Liver (tissue), 9 donors: ENCODE measurements around the gene DOCK2. TPM values are rescaled to one million over a fixed set of nuclear protein-coding genes. Genes with fewer than 3 reads are reported as not detected.

Experiments used
- DNase-seq: peaks from one replicate; pipeline ENCODE4 v3.0.0-alpha.2; 2017; ENCODE audit warnings: low spot score
- H3K27ac ChIP-seq, 2 donors: one replicate each; pipeline ENCODE4 v1.7.0; 2013; ENCODE audit warnings: inconsistent platforms in 2 of 2, low read length in 2 of 2, control low read depth in 1 of 2, low read depth in 1 of 2, mild to moderate bottlenecking in 1 of 2
- H3K27me3 ChIP-seq, 4 donors: one replicate each; pipeline versions ENCODE4 v1.6.1 to v1.7.0; 2013; ENCODE audit warnings: low read length in 3 of 4, inconsistent platforms in 1 of 4, mild to moderate bottlenecking in 1 of 4, moderate library complexity in 1 of 4; ENCODE audit not compliant: control insufficient read depth in 4 of 4, insufficient read depth in 4 of 4
- H3K36me3 ChIP-seq, 4 donors: one replicate each; pipeline versions ENCODE4 v1.6.1 to v1.7.0; 2013; ENCODE audit warnings: low read length in 3 of 4, mild to moderate bottlenecking in 3 of 4, low read depth in 1 of 4, moderate library complexity in 1 of 4; ENCODE audit not compliant: control insufficient read depth in 4 of 4, insufficient read depth in 3 of 4
- H3K4me1 ChIP-seq, 4 donors: one replicate each; pipeline versions ENCODE4 v1.6.1 to v1.7.0; 2013; ENCODE audit warnings: low read length in 3 of 4, mild to moderate bottlenecking in 3 of 4, moderate library complexity in 1 of 4; ENCODE audit not compliant: control insufficient read depth in 4 of 4, insufficient read depth in 4 of 4
- H3K4me3 ChIP-seq, 3 donors: one replicate each; pipeline versions ENCODE4 v1.6.1 to v1.7.0; 2013; ENCODE audit warnings: low read length in 3 of 3, control low read depth in 1 of 3, low read depth in 1 of 3, mild to moderate bottlenecking in 1 of 3
- H3K9ac ChIP-seq, 2 donors: one replicate each; pipeline ENCODE4 v1.7.0; 2013; ENCODE audit warnings: low read length in 2 of 2, mild to moderate bottlenecking in 2 of 2, moderate library complexity in 2 of 2, control low read depth in 1 of 2, low read depth in 1 of 2
- H3K9me3 ChIP-seq, 4 donors: one replicate each; pipeline versions ENCODE4 v1.6.1 to v1.7.0; 2013; ENCODE audit warnings: low read length in 3 of 4; ENCODE audit not compliant: control insufficient read depth in 4 of 4
- ATF3 ChIP-seq: IDR thresholded peaks from 2 replicates; pipeline ENCODE4 v1.6.1; 2016; ENCODE audit warnings: antibody characterized with exemption
- CTCF ChIP-seq: fragments of 150-350 bp; IDR thresholded peaks from 2 replicates; pipeline ENCODE4 v1.5.1; 2017; ENCODE audit warnings: improper control_type of control experiment, low read depth, low read length; ENCODE audit not compliant: missing input control
- EGR1 ChIP-seq, 2 donors: IDR thresholded peaks; 2 replicates each; pipeline ENCODE4 v1.6.1; 2016 to 2018; ENCODE audit warnings: antibody characterized with exemption in 2 of 2, low read depth in 2 of 2
- FOXA2 ChIP-seq: IDR thresholded peaks from 2 replicates; pipeline ENCODE4 v1.6.1; 2016; ENCODE audit warnings: antibody characterized with exemption
- GABPA ChIP-seq, 2 donors: IDR thresholded peaks in 1 of 2; conservative IDR thresholded peaks in 1 of 2; 2 replicates each; pipeline ENCODE4 v1.6.1; 2016; ENCODE audit warnings: antibody characterized with exemption in 2 of 2, mild to moderate bottlenecking in 1 of 2, moderate library complexity in 1 of 2
- HNF4A ChIP-seq, 2 donors: conservative IDR thresholded peaks; 2 replicates each; pipeline ENCODE4 v1.6.1; 2016; ENCODE audit warnings: antibody characterized with exemption in 2 of 2, mild to moderate bottlenecking in 2 of 2
- HNF4G ChIP-seq: IDR thresholded peaks from 2 replicates; pipeline ENCODE4 v1.6.1; 2016; ENCODE audit warnings: antibody characterized with exemption
- JUND ChIP-seq, 2 donors: IDR thresholded peaks; 2 replicates each; pipeline ENCODE4 v1.6.1; 2016; ENCODE audit warnings: antibody characterized with exemption in 2 of 2
- MAX ChIP-seq: IDR thresholded peaks from 2 replicates; pipeline ENCODE4 v1.6.1; 2016; ENCODE audit warnings: antibody characterized with exemption
- NR2F2 ChIP-seq: IDR thresholded peaks from 2 replicates; pipeline ENCODE4 v1.6.1; 2016; ENCODE audit warnings: antibody characterized with exemption
- RAD21 ChIP-seq, 2 donors: IDR thresholded peaks; 2 replicates each; pipeline ENCODE4 v1.6.1; 2016; ENCODE audit warnings: antibody characterized with exemption in 2 of 2, mild to moderate bottlenecking in 2 of 2
- REST ChIP-seq: IDR thresholded peaks from 2 replicates; pipeline ENCODE4 v1.6.1; 2016; ENCODE audit warnings: antibody characterized with exemption, mild to moderate bottlenecking
- RXRA ChIP-seq, 2 donors: IDR thresholded peaks; 2 replicates each; pipeline ENCODE4 v1.6.1; 2017 to 2018; ENCODE audit warnings: antibody characterized with exemption in 2 of 2, mild to moderate bottlenecking in 1 of 2
- SP1 ChIP-seq: IDR thresholded peaks from 2 replicates; pipeline ENCODE4 v1.6.1; 2018; ENCODE audit warnings: antibody characterized with exemption, mild to moderate bottlenecking
- TAF1 ChIP-seq: conservative IDR thresholded peaks from 2 replicates; pipeline ENCODE4 v1.6.1; 2016; ENCODE audit warnings: antibody characterized with exemption, mild to moderate bottlenecking
- YY1 ChIP-seq: IDR thresholded peaks from 2 replicates; pipeline ENCODE4 v1.6.1; 2016; ENCODE audit warnings: antibody characterized with exemption, mild to moderate bottlenecking
- ZBTB33 ChIP-seq: IDR thresholded peaks from 2 replicates; pipeline ENCODE4 v1.6.1; 2016; ENCODE audit warnings: antibody characterized with exemption
- WGBS: extraction: QIAGEN DNeasy Blood & Tissue Kit; methylation state at CpG from one replicate; pipeline ENCODE4 v1.1.7; 2013; 5-methylcytosine and 5-hydroxymethylcytosine counted together
- polyA plus RNA-seq, 2 donors: library from polyadenylated mRNA; stranded (reverse) in 1 of 2; unstranded in 1 of 2; fragments of 200-250 nt in 1 of 2; fragments of >200 nt in 1 of 2; fragmentation: Nextera tagmentation in 1 of 2; extraction: Ambion mirVana in 1 of 2; gene quantifications; one replicate each; pipeline versions ENCODE4 v1.2.1 to v1.2.3, GENCODE V29; 2013 to 2015
- total RNA-seq, 2 donors: library from RNA; depleted of rRNA; stranded (reverse); fragments of >200 nt; gene quantifications; one replicate each; pipeline ENCODE4 v1.2.3, GENCODE V29; 2014
- donor health status: healthy.
- donor health status: healthy.
- donor health status: healthy.
- donor health status: healthy.
- donor health status: healthy.

The DOCK2 gene
- total and polyA plus RNA-seq, 4 donors = 2.3 to 26.6 (median 8.2) TPM

- no peak for DNase-seq
- peaks cover 0 to 4% (median 0%) of the 10 kb centered on the region in 4 donors for H3K27me3 ChIP-seq
- H3K36me3 ChIP-seq = peaks cover 0 to 3% (median 0%) of the 10 kb centered on the region in 4 donors
- no peak overlapping the region for H3K9ac ChIP-seq
- H3K4me1 ChIP-seq = no peaks in the 10 kb centered on the region
- no peak overlapping the region for H3K4me3 ChIP-seq
- no peak for TF ChIP-seq HNF4G
- H3K9me3 ChIP-seq = no peaks in the 10 kb centered on the region
- no peak overlapping the region for H3K27ac ChIP-seq
- WGBS = 86% methylated on average over 2 of the region's 2 CpGs
Measured at GRCh38 chr5:169736653-169737052, 99.6 kb downstream of the DOCK2 start.

GRCh38 chr5:169740435-169740834 lies 103.4 kb downstream of the DOCK2 start:
- 59% methylated on average over 3 of the region's 3 CpGs for WGBS
- Histone ChIP-seq H3K36me3 (peaks cover 0 to 5% (median 0%) of the 10 kb centered on the region in 4 donors), H3K27ac (no peak overlapping the region), H3K27me3 (peaks cover 0 to 7% (median 0%) of the 10 kb centered on the region in 4 donors), H3K4me3 (no peak overlapping the region), H3K9me3 (no peaks in the 10 kb centered on the region), H3K4me1 (no peaks in the 10 kb centered on the region), H3K9ac (no peak overlapping the region)
- TF ChIP-seq FOXA2 (no peak), HNF4A (conservative IDR thresholded peaks at IDR 0.05) (no peak), ATF3 (no peak), GABPA (IDR thresholded peaks at IDR 0.05 in 1 of 2, conservative IDR thresholded peaks at IDR 0.05 in 1 of 2) (no peak), JUND (IDR thresholded peaks at IDR 0.05) (no peak), ZBTB33 (no peak), TAF1 (no peak), NR2F2 (no peak), MAX (no peak), EGR1 (IDR thresholded peaks at IDR 0.05; ENCODE audit: low read depth in 2 of 2) (no peak), HNF4G (no peak), YY1 (no peak), CTCF (no peak), RXRA (IDR thresholded peaks at IDR 0.05) (no peak), RAD21 (IDR thresholded peaks at IDR 0.05) (no peak), SP1 (no peak), REST (no peak)
- no peak for DNase-seq
